Suppressor macrophage treated with lipopolysaccharide for 1 hour (primary cell): ENCODE measurements around the gene NOX3.

Source experiments
- DNase-seq, 3 donors: peaks; one replicate each; pipeline ENCODE4 v3.0.0-alpha.2; 2020 to 2022

Gene NOX3

GRCh38 chr6:155399062-155399744, 56.4 kb downstream of the NOX3 start:
- peak in 2 of 3 donors; percentile 22 to 28 for DNase-seq

- no peak for DNase-seq
Measured at GRCh38 chr6:155398701-155399061, 57.0 kb downstream of the NOX3 start.

- DNase-seq, result no peak
Measured at GRCh38 chr6:155398221-155398620, 57.4 kb downstream of the NOX3 start.

- no peak for DNase-seq
Measured at GRCh38 chr6:155397172-155397705, 58.4 kb downstream of the NOX3 start.

- DNase-seq, result no peak
Measured at GRCh38 chr6:155396605-155397004, 59.0 kb downstream of the NOX3 start.

GRCh38 chr6:155395339-155395738, 60.3 kb downstream of the NOX3 start:
- no peak for DNase-seq

- DNase-seq, result peak in 1 of 3 donors; percentile 9
Measured at GRCh38 chr6:155389130-155389529, 66.5 kb downstream of the NOX3 start.

DNA sequence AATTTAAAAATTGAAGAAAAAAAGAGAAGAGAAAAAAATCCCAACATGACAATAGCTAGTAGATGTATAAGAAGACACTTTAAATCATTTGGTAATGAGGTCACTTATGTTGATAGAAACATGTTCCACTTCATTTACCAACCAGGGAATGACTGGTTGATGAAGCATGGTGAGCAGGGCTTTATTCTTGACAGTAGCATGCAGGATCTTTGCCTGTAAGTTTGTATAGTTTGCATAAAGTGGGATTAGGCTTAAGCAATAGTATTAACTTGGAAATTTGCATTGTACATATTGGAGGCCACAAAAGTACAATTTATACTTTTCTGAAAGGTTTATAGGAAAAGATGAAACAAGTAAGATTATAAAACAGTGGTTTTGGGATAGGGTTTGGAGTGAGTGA, 67.0 kb downstream of the NOX3 start:
- DNase-seq, result no peak

GRCh38 chr6:155387481-155387880, 68.2 kb downstream of the NOX3 start:
- no peak for DNase-seq

- no peak for DNase-seq
Measured at GRCh38 chr6:155384321-155384952, 71.2 kb downstream of the NOX3 start.

GRCh38 chr6:155383913-155384312, 71.7 kb downstream of the NOX3 start:
- DNase-seq, result no peak

DNA sequence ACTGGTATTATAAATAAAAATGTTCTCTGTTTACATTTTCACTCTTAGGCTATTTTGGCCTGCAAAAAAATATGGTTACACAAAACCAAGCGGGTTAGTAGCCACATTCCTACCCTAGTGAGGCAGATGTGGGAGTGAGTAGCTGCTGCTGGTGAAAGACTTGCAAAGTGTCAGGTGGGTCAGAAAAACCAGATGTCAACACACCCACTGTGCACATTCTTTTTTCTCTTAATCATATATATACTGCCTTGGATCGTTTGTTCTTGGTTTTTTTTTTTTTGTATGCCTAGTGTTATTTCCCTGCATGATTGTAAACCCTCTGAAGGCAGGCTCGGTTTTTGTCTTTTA, 73.3 kb downstream of the NOX3 start:
- DNase-seq, result no peak

DNA sequence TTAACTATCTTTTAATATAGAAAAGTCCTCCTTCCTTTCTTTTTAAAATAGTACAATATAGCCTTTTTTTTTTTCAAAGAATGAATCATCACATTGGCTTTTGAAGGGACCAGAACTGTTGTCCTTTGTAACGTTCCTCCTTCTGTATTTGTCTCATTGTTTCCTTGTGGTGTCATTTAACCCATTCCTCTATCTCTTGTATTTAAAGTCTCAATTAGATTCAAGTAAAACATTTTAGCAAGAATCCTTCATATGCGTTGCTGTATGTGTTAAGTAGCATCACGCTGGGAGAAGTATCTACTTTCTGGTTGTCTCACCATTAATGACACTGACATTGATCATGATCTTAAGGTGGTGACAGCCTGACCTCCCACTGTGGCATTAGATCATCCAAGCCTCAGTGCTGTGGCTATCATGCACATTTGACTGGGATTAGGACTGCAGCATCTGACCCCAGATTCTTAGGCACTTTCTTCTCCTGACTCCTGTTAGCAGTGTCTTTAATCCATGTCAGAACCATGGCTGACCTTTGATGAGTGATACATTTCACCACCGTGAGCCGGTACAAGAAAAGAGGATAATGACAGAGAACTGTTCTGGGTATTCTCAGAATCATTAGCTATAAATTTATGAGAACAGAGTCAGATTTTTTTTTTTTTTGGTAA, 73.8 kb downstream of the NOX3 start:
- peak in 1 of 3 donors; percentile 1 for DNase-seq

DNA sequence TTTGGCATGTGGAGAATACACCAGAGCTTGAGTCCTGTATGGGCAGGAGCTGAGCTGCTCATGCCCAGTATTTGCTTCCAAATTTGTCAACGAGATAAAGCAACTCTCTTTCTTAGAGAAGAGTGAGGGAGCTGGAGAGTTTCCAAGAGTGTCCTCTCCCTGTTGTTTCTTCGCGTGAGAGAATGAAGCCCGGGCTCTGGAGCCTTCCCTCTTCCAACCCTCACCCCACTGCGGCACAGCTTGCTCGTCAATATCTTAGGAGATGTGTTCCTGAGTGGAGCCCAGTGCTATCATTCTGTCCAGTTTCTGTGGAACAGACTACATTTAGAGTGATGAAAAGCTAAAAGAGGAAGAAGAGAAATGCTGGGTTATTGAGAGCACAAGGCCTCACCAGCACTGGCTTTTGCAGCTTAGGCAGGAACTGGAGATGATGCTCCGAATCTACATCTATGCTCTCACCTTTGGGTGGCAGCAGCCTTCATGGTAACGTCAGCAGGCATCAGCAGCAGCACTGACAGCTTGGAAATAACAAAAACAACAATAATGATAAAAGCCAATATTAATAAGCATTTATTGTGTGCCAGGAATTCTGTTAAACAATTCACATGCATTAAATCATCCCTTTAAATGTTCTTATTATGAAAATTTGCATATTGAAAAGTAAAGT, 74.8 kb downstream of the NOX3 start:
- DNase-seq, result no peak

DNA sequence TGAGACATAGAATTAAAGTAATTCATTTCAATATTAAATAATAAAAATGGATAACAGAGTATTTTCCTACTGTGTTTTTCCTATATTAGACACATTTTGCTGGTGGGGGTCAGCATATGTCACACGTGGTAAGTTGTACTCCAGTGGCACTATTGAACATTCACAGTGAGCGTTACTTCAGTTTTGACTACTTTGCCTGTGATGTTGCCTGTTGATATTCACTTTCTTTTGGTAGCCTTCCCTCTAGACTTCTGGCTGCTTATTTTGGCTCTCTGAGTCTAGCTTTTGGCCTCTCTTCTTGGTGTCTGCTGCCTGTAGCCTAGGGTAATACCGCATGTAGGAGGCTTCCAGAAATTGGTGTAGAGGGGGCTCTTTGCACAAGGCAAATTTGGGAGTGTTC, 76.9 kb downstream of the NOX3 start:
- no peak for DNase-seq

DNA sequence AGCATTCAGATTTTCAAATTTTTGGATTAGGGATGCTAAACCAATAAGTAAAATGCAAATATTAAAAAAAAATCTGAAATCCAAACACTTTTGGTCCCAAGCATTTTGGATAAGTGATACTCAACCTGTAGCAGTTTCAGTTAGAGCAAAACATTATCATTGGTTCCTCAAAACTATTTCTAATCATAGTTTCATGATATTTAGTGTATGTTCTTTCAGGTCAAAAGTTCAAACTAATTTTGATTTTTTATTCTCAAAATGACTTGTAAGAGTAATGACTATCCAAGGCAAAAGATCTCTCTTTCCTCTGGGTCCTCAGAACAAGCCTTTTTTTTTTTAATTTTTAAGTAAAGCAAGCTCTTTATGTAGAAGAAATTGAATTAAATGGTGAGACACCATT, 77.4 kb downstream of the NOX3 start:
- DNase-seq, result no peak

DNA sequence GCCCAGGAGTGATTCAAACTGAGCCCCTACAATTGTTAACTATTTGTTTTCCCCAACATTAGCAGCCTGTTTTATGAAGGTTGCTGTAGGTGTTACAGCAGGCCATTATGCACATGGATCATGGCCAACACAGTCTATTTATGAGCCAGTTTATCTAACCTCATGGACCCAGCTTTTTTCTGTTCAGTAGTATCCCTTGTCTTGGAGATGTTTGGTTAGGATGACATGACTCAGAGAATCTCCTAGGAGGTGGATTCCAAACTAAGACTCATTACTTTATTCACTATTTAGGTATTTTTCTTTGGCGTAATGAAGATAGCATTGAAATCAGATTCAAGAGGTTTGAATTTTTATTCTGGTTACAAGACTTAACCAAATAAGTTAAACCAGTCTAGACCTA, 78.6 kb downstream of the NOX3 start:
- peak in 1 of 3 donors; percentile 14 for DNase-seq

DNA sequence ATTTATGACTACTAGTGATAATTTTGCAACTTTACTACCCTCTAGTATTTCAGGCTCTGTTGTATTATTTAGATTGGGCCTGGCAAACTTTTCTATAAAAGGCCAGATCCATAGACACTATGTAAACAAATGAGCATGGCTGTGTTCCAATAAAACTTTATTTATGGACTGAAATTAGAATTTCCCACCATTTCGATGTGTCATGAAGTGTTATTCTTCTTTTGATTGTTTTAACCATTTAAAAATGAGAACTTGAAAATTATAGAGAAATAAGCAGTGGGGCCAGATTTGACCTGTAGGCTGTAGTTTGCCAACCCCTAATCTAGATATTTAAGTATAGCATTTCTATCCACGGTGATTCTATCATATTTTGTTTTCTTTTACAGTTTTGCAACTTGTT, 79.8 kb downstream of the NOX3 start:
- no peak for DNase-seq

DNA sequence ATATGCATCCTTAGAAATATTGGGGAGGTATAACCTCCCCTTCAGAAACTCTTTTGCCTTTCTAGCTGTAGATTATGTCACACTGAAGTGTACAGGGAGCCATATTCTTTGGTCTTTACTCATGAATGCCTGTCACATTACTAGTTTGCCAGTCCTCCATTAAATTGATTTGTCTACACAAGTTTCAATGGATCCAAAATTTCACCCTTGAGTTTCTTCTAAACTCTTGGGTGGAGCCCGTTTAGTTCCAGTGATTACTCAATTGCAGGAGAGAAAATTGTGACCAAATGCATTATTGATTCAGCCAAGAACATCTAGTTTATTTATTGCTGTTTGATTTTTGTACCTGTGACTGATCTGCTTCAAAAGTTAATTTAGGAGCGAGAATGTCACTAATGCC, 81.0 kb downstream of the NOX3 start:
- no peak for DNase-seq

- DNase-seq, result no peak
Measured at GRCh38 chr6:155373276-155373675, 82.4 kb downstream of the NOX3 start.

DNA sequence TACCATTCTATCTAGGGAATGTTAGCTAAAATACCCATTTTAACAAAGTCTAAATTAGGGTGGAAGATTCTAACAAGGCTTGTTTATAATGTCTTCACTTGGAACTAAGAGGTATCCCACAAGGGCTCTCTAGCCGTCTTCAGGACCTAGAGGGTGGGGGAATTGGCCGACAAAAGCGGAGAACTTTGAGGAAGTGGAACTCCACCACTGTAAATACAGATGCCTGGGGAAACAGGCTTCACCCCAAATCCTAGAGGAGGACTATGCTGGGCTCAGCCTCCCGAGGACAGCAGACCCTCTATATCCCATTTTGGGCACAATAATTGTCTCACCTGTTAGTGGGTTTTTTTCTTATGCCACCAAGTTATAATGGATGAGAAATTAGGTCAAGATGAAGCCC, 83.4 kb downstream of the NOX3 start:
- DNase-seq, result no peak

DNA sequence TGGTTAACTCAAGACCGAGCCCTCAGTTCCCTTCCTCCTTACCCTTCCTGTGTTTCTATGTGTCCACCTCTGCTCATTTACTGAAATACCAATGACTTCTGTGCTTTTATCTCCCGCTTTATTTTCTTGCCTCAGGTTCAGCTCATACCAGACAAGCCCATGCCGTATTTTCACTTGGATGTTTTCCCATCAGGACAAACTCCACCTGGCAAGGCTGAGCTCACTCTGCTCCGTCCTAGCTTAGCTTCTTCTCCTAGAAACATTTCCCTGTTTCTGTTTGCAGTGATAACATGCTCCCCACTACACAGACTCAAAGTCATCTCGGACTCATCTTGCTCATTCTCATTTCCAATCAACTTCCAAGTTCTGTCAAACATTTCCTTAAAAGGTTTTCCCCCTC, 84.4 kb downstream of the NOX3 start:
- DNase-seq, result no peak

- DNase-seq, result no peak
Measured at GRCh38 chr6:155366325-155366724, 89.3 kb downstream of the NOX3 start.
